Effector memory CD8-positive, alpha-beta T cell (primary cell): Measurements from ENCODE around the gene ABCA8.

ENCODE experiments used
- ATAC-seq: fragments of 150-1000 bp; cut with Tn5 transposase; replicated peaks from 2 replicates; pipeline ENCODE4 v1.10.0; 2021; ENCODE audit warnings: mild to moderate bottlenecking, moderate library complexity
- DNase-seq, 3 experiments: peaks; one replicate each; pipeline ENCODE4 v3.0.0; 2021
- H3K27ac Mint-ChIP-seq, 2 donors: one replicate each; pipeline ENCODE4 v1.8.0; 2022; ENCODE audit warnings: mild to moderate bottlenecking in 2 of 2, mixed read lengths in 2 of 2, moderate library complexity in 2 of 2
- H3K27me3 Mint-ChIP-seq, 2 donors: one replicate each; pipeline ENCODE4 v1.8.0; 2022; ENCODE audit warnings: mixed read lengths in 2 of 2
- H3K36me3 Mint-ChIP-seq: one replicate; pipeline ENCODE4 v1.8.0; 2022; ENCODE audit warnings: mild to moderate bottlenecking, moderate library complexity, mixed read lengths; ENCODE audit not compliant: insufficient read depth
- H3K4me1 Mint-ChIP-seq, 2 donors: one replicate each; pipeline ENCODE4 v1.8.0; 2022; ENCODE audit warnings: low read depth in 2 of 2, mixed read lengths in 2 of 2
- H3K4me3 Mint-ChIP-seq, 2 donors: one replicate each; pipeline ENCODE4 v1.8.0; 2022; ENCODE audit warnings: mild to moderate bottlenecking in 2 of 2, mixed read lengths in 2 of 2, moderate library complexity in 2 of 2
- H3K9me3 Mint-ChIP-seq, 2 donors: one replicate each; pipeline ENCODE4 v1.8.0; 2022; ENCODE audit warnings: mixed read lengths in 2 of 2

ABCA8 gene

DNA sequence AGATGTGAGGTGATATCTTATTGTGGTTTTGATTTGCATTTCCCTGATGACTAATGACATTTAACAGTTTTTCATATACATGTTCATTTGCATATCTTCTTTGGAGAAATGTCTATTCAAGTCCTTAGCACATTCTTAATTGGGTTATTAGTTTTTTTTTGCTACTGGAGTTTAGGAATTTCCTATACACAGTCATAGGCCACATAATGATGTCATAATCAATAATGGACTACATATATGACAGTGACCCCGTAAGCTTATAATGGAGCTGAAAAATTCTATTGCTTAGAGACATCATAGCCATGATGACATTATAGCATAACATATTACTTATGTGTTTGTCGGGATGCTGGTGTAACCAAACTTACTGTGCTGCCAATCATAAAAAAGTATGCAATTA lies 83.7 kb downstream of the ABCA8 start:
- Mint-ChIP-seq H3K27me3 (peaks cover 23 to 30% of the 10 kb centered on the region in 2 donors), H3K36me3 (no peaks in the 10 kb centered on the region), H3K4me1 (no peaks in the 10 kb centered on the region), H3K4me3 (no peak overlapping the region), H3K9me3 (no peaks in the 10 kb centered on the region), H3K27ac (no peak overlapping the region)
- no peak for ATAC-seq
- no peak for DNase-seq

- Mint-ChIP-seq H3K36me3 (no peaks in the 10 kb centered on the region), H3K4me3 (no peak overlapping the region), H3K4me1 (no peaks in the 10 kb centered on the region), H3K27ac (no peak overlapping the region), H3K27me3 (peaks cover 26% of the 10 kb centered on the region in 2 donors), H3K9me3 (no peaks in the 10 kb centered on the region)
- ATAC-seq (no peak), DNase-seq (no peak)
Observed at GRCh38 chr17:68870976-68871375, 84.2 kb downstream of the ABCA8 start.

DNA sequence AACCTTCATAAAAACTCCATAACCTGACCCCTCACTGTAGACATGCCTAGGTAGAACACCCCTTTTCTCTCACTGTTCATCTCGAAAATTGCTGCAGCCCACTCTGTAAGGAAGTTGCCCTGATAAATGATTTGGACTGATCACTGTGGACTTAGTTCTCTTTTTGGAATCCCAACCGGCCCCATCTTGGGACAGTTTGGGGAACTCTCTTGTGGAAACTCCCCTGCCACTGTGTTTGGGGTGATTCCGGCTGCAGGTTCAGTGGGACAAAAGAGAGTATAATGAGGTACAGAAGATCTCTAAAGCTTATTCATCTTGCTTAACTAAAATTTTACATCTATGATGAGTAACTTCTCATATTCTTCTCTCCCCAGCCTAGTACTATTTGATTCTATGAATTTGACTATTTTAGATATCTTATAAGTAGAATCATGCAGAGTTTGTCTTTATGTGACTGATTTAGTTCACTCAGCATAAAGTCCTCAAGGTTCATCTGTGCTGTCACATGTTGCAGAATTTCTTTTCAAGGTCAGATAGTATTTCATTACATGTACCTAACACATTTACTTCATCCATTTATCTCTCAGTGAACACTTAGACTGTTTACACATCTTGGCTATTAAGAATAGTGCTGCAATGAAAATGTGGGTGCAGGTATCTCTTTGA lies 84.9 kb downstream of the ABCA8 start:
- H3K27ac Mint-ChIP-seq, result no peak overlapping the region
- no peak overlapping the region for H3K4me3 Mint-ChIP-seq
- H3K9me3 Mint-ChIP-seq, result no peaks in the 10 kb centered on the region
- H3K27me3 Mint-ChIP-seq, result peaks cover 19 to 21% of the 10 kb centered on the region in 2 donors
- H3K4me1 Mint-ChIP-seq, result no peaks in the 10 kb centered on the region
- no peaks in the 10 kb centered on the region for H3K36me3 Mint-ChIP-seq
- ATAC-seq (no peak), DNase-seq (no peak)

DNA sequence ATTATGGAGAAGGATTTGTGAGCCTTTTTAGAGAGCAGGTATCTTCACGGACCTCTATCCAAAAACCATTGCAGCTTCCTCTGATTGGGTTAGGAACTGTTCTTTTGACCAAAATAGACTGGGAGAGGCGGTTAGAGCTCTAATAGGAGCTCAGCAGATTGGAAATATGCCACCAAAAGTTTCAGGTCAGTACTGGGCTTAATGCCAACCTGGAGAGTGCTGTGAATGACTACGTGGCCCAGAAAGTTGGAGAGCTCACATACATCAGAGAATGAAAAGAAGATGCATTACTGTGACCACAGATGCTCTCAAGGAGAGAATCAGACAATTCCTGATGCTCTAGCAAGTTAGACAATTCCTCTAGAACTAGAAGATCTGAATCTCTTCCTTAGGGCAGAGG lies 86.5 kb downstream of the ABCA8 start:
- H3K27me3 Mint-ChIP-seq, result peaks cover 13 to 20% of the 10 kb centered on the region in 2 donors
- DNase-seq, result no peak

DNA sequence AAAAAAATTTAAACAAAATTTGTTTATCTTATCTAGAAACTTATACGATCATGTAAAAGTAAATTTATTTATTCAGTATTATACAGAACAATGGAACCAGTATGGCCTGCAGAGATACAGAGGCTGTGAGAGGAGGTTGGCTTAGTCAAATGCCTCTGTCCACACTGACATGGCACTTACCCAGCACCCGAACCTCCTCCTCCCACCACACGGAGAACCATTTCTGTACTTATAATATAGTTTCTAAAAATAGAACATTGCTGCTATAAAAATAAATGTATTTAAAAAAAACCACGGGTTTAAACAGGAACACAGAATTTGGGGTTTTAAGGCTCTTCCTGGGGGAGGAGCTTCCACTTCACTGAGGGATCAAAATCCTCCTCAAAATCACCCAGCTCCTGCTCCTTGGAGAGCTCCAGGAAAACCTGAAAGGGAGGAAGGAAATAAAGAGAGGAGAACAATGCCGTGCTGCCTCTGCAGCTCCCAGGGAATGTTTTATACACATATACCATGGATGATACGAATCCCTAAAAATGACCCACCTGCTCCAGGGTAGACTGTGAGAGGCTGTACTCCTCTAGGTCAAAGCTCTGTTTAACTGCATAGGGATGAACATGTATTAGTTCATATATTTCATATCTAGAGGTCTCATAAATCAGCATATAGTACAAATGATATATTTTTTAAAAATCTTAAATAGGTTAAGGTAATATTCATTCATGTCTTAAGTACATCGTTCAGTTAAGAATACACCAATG lies 87.3 kb downstream of the ABCA8 start:
- no peak overlapping the region for H3K4me3 Mint-ChIP-seq
- H3K4me1 Mint-ChIP-seq, result no peaks in the 10 kb centered on the region
- ATAC-seq, result no peak
- no peaks in the 10 kb centered on the region for H3K9me3 Mint-ChIP-seq
- peaks cover 13 to 14% of the 10 kb centered on the region in 2 donors for H3K27me3 Mint-ChIP-seq
- DNase-seq, result no peak
- H3K27ac Mint-ChIP-seq, result no peak overlapping the region
- H3K36me3 Mint-ChIP-seq, result no peaks in the 10 kb centered on the region

More for the DNA sequence above, 86.5 kb downstream of the ABCA8 start:
- ATAC-seq, result no peak
- Mint-ChIP-seq H3K36me3 (no peaks in the 10 kb centered on the region), H3K4me1 (no peaks in the 10 kb centered on the region), H3K4me3 (no peak overlapping the region), H3K9me3 (no peaks in the 10 kb centered on the region), H3K27ac (no peak overlapping the region)

DNA sequence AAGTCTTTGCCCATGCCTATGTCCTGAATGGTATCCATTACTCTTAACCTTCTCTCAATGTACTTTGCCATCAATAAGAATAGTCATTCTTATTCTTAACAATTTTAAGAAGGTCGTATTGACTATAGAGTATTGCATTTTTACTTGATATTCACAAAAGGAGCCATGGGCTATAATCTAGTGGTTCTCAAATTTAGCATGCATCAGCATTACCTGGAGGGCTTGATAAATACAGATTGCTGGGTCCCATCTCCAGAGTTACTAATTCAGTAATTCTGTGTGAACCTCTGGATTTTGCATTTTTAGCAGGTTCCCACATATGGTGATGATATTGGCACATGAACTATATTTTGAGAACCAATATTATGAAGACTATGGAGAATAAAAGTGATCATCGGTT lies 89.6 kb downstream of the ABCA8 start:
- no peak for ATAC-seq
- no peaks in the 10 kb centered on the region for H3K36me3 Mint-ChIP-seq
- H3K4me1 Mint-ChIP-seq, result no peaks in the 10 kb centered on the region
- H3K27me3 Mint-ChIP-seq, result peaks cover 14 to 21% of the 10 kb centered on the region in 2 donors
- DNase-seq, result no peak
- no peak overlapping the region for H3K27ac Mint-ChIP-seq
- no peaks in the 10 kb centered on the region for H3K9me3 Mint-ChIP-seq
- H3K4me3 Mint-ChIP-seq, result no peak overlapping the region

GRCh38 chr17:68863091-68863652 lies 92.0 kb downstream of the ABCA8 start:
- Mint-ChIP-seq H3K36me3 (no peaks in the 10 kb centered on the region), H3K27me3 (peaks cover 22 to 36% of the 10 kb centered on the region in 2 donors), H3K27ac (no peak overlapping the region), H3K9me3 (no peaks in the 10 kb centered on the region), H3K4me3 (no peak overlapping the region), H3K4me1 (no peaks in the 10 kb centered on the region)
- ATAC-seq, result no peak
- no peak for DNase-seq

DNA sequence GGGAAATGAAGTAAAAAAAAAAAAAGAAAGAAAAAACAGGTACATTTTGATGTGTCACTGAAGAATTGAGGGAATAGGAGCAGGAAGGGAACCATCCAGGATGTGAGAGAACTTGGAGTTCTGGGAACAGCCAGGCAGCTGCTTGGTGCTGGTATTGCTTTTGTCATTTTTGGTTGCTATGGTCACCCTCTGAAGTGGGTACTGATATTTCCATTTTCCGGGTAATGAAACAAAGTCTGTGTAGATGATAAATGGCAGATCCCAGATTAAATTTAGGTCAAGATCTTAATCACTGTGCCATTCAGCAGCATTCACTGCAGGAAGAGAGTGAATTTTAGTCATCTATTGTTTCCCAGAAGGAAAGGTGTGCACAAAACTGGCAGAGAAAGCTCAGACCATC lies 93.6 kb downstream of the ABCA8 start:
- Mint-ChIP-seq H3K27me3 (peaks cover 36 to 43% of the 10 kb centered on the region in 2 donors), H3K4me3 (no peak overlapping the region), H3K9me3 (peaks cover 0 to 2% of the 10 kb centered on the region in 2 donors), H3K27ac (no peak overlapping the region), H3K36me3 (peaks cover 2% of the 10 kb centered on the region), H3K4me1 (no peaks in the 10 kb centered on the region)
- DNase-seq (no peak), ATAC-seq (no peak)

DNA sequence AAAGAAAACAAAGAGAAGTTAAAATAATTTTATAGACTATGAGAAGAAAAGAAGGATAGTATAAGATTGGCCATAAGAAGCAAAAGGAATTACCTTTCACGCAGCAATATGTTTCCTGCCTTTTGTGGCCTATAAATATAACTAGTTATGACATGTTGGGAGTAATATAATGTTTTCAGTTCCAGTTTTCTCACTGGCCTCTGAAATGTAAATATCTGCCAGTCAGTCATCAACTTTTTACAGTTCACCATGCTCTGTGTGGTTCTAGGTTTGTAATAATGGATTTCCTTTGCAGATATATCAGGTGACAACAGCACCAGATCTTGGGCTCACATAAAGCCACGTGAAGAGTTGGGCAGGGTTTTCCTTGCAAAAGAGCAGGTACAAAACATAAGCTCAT lies 94.3 kb downstream of the ABCA8 start:
- Mint-ChIP-seq H3K9me3 (peaks cover 0 to 2% of the 10 kb centered on the region in 2 donors), H3K4me3 (no peak overlapping the region), H3K36me3 (peaks cover 4% of the 10 kb centered on the region), H3K4me1 (no peaks in the 10 kb centered on the region), H3K27ac (no peak overlapping the region), H3K27me3 (peaks cover 40 to 41% of the 10 kb centered on the region in 2 donors)
- ATAC-seq, result no peak
- no peak for DNase-seq

DNA sequence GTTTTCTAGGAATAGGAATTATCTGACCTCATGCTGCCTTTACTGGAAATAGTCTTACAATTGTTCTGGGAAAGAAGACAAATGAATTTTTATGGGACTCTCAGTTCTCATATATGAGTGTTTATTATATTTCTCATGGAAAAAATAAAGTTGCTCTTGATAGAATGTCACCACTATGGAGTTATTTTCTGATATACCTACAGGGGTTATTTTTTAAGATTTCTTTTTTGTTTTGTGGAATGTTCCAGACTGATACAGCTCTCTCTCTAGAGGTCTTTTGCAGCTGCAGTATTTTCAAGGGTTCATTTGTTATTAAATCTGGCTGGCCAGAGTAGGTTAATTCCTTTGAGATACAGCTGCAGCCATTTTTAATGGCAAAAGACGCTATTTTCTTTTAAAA lies 100.7 kb downstream of the ABCA8 start:
- ATAC-seq (no peak), DNase-seq (no peak)
- Mint-ChIP-seq H3K4me3 (no peak overlapping the region), H3K9me3 (peaks cover 0 to 4% of the 10 kb centered on the region in 2 donors), H3K4me1 (no peaks in the 10 kb centered on the region), H3K27ac (no peak overlapping the region), H3K27me3 (peaks cover 40 to 75% of the 10 kb centered on the region in 2 donors), H3K36me3 (peaks cover 4% of the 10 kb centered on the region)

GRCh38 chr17:68853439-68853838 lies 101.8 kb downstream of the ABCA8 start:
- Mint-ChIP-seq H3K27me3 (peaks cover 34 to 68% of the 10 kb centered on the region in 2 donors), H3K36me3 (peaks cover 4% of the 10 kb centered on the region), H3K4me1 (no peaks in the 10 kb centered on the region), H3K27ac (no peak overlapping the region), H3K9me3 (peaks cover 0 to 4% of the 10 kb centered on the region in 2 donors), H3K4me3 (no peak overlapping the region)
- ATAC-seq (no peak), DNase-seq (no peak)

GRCh38 chr17:68853036-68853435 lies 102.2 kb downstream of the ABCA8 start:
- ATAC-seq (no peak), DNase-seq (no peak)
- H3K4me1 Mint-ChIP-seq, result no peaks in the 10 kb centered on the region
- peaks cover 0 to 4% of the 10 kb centered on the region in 2 donors for H3K9me3 Mint-ChIP-seq
- H3K4me3 Mint-ChIP-seq, result no peak overlapping the region
- H3K36me3 Mint-ChIP-seq, result peaks cover 4% of the 10 kb centered on the region
- no peak overlapping the region for H3K27ac Mint-ChIP-seq
- peaks cover 30 to 64% of the 10 kb centered on the region in 2 donors for H3K27me3 Mint-ChIP-seq

- Mint-ChIP-seq H3K4me3 (no peak overlapping the region), H3K4me1 (no peaks in the 10 kb centered on the region), H3K36me3 (peaks cover 4% of the 10 kb centered on the region), H3K27ac (no peak overlapping the region), H3K27me3 (peaks cover 24 to 52% of the 10 kb centered on the region in 2 donors), H3K9me3 (peaks cover 0 to 2% of the 10 kb centered on the region in 2 donors)
- DNase-seq, result no peak
- no peak for ATAC-seq
Observed at GRCh38 chr17:68851890-68852289, 103.3 kb downstream of the ABCA8 start.
